CD4-positive, alpha-beta T cell treated with Interleukin-21 for 1 hour (primary cell): ENCODE measurements around the gene CPLANE1.
A peak's percentile ranks its signal among the peaks of the same experiment; 100 is the strongest.
"Not testable (repeated sequence)": the region's sequence is repeated elsewhere in the genome, so short reads cannot be mapped to it uniquely, and the experiment has no call there.

Source experiments
- DNase-seq: peaks from one replicate; pipeline ENCODE4 v3.0.0-alpha.2; 2020

CPLANE1 gene

DNA sequence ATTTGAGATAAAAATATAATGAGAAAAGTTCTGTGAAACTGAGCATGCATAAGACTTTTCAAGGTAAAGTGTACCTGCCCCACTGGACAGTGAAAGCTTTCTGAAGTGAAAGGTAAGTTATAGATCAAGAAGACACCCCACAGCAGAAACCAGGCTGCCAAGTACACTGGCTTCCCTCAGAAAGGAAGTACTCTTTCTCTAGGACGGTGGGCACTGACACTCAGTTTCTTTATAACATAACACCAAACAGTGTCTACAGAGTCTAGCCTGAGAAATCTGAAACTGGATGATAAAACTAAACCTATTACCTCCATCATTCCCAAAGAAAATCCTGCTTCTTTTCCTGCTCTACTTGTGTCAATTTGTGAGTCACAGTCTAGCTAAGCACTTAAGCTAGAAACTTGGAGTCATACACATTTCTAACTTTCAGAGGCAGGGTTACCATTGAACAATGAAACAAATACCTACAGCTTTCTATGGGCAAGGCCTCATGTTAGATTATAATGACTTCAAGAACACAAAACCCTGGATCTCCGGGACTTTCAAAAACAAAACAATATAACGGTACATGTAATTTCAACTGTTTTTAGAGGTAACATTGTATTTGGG lies 136.7 kb downstream of the CPLANE1 start:
- DNase-seq, result no peak

DNA sequence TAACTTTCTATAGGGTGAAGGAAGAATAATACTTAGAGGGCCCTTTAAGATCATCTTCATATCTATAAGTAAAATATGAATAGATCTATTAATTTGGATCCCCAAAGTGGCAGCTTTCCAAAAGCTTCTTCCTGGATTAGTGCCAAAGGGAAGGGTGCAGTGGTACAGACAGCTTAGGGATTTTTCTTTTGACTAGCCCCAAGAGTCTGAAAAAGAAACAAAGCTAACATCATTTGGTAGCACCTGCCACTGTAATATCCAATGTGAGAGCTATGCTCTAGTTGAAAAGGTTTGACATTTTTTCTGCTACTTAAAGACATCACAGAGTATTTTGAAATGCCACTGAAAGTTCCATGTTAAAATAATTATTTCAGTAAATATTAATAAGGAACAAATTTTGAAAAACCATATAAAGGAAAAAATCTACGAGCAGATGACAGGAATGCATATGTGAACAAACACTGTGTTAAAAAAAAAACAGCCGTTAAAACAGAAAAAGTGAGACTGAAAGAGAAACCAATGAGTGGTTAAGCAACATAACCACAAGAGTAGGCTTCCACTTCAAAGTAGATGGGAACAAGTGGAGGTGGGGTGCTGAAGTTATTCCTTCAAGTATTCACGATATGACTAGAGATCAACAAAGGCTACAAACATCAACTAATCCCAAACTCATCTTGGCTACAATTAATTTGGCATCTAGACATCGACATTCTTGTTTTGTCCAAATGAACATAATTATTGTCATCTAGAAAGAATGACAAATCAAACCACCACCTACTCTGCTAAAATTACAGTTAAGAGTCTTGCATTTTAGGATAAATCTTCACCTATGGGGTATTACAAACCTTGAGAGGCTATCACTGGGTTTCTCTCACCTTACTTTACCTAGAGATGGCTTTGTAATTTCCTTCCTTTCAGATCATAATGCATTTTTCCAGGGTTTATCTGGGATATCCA lies 137.5 kb downstream of the CPLANE1 start:
- peak; percentile 47 for DNase-seq

DNA sequence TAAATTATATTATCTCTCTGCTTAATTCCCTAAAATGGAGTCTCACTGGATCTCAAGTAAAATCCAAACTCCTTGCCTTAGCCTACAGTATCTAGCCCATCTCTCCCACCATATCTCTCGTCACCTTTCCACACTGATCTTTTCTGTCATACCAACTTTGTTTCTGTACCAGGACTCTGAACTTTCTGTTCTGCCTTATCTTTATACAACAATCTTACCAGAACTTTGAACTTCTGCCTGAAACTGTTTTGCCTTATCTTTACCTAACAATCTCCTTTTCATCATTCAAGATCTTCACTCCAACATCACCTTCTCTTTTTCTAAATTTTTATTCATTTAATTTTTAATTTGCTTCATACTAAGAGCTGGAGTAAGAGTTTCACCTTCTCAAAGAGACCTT lies 139.0 kb downstream of the CPLANE1 start:
- no peak for DNase-seq

DNA sequence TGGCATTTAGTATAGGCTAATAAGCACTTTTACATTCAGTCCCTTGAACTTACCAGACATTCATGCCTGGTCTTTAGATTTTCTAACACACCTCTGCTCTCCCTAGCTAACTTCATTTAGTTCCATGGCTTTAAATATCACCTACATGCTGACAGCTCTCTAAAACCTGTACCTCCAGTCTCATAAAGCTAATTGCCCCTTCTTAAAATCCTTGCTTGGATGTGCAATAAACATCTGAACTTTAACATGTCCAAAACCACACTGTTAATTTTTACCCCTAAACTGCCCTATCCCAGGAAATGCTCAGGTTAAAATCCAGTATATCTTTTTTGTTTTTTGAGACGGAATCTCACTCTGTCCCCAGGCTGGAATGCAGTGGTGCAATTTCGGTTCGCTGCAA lies 139.8 kb downstream of the CPLANE1 start:
- no peak for DNase-seq

DNA sequence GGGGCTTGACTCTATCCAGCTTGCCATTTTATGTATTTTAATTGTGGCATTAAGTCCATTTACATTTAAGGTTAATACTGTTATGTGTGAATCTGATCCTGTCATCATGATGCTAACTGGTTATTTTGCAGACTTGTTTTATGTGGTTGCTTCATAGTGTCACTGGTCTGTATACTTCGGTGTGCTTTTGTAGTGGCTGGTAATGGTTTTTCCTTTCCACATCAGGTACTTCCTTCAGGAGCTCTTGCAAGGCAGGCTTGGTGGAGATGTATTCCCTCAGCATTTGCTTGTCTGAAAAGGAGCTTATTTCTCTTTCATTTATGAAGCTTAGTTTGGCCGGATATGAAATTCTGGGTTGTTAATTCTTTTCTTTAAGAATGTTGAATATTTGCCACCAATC lies 145.9 kb downstream of the CPLANE1 start:
- DNase-seq, result no peak

DNA sequence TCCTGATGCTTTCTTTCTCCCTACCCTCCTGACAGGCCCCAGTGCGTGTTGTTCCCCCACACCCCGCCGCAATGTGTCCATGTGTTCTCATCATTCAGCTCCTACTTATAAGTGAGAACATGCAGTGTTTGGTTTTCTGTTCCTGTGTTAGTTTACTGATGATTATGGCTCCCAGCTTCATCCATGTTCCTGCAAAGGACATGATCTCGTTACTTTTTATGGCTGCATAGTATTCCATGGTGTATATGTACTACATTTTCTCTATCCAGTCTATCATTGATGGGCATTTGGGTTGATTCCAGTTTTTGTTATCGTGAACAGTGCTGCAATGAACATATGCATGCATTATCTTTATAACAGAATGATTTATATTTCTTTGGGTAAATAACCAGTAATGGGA lies 149.9 kb downstream of the CPLANE1 start:
- DNase-seq, result not testable (repeated sequence)

DNA sequence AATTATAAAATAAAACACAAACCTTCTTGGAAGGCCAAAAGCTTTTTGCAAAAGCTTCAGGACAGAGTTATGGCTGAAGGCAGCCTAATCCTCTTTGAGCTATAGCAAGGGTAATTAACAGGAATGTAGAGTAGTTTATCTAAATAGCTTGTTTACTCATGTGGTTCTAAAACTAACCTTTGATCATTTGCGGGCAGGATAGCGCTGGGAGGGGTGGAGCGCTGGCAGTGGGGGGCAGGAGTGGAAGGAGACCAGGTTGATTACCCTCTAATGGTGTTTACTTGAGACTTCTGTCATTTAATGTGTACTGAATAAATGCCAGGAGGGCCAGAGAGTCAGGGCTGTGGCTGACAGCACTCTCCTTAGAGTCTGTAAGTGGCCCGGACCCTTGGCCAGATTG lies 155.4 kb downstream of the CPLANE1 start:
- not testable (repeated sequence) for DNase-seq

DNA sequence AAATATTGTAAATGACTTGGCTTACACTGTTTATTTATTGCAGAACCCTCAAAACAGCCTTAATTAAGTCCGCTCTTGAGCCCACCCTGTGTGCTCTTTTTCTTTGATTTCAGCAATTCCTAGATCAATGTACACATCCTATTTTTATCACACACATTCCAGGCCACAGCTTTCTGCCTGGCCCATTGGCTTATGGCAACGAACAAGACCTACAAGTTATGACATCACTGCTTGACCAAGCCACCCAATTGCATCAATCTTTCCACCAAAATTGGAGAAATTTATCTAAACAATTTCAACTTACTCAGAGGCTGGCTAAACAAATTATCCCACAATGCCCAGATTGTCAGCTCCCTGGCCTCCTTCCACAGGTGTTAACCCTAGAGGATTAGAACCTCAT lies 158.4 kb downstream of the CPLANE1 start:
- no peak for DNase-seq

DNA sequence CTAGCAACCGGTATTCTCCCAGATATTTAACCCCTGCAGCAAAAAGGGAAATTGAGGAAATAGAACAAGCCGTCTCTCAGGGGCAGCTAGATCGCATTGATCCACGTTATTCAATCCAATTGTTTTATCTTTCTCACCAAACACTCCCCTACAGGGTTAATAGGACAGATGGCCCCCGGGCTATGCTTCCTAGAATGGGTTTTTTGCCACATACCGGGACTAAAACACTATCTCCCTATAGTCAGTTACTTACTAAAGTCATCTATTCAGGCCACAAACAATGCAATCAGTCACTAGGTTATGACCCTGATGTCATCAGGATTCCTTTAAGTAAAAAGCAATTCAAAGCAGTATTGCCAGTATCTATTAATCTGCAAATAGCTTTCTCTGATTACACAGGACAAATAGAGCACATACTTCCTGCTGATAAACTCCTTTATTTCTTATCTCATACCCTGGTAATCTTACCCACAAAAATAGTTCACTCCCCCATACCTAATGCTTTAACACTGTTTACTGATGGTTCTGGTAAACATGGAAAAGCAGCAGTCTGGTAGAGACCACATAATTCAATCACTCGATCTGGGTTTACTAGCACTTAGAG lies 159.0 kb downstream of the CPLANE1 start:
- no peak for DNase-seq

DNA sequence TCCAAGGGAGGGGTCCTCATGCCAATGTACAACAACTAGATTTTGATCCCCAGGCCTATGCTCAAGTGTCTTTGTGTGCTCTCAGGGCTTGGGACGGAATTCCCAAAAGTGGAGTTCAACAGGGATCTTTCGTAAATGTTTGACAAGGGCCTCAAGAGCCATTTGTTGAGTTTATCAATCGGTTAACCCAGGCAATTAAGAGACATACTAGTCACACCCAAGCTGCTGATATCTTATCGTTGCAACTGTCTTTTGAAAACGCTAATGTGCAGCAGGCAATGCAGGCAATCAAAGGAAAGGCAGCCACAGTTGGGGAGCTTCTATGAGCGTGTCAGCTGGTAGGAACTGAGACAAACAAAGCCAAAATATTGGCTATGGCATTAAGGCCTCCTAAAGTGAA lies 161.2 kb downstream of the CPLANE1 start:
- DNase-seq, result no peak

DNA sequence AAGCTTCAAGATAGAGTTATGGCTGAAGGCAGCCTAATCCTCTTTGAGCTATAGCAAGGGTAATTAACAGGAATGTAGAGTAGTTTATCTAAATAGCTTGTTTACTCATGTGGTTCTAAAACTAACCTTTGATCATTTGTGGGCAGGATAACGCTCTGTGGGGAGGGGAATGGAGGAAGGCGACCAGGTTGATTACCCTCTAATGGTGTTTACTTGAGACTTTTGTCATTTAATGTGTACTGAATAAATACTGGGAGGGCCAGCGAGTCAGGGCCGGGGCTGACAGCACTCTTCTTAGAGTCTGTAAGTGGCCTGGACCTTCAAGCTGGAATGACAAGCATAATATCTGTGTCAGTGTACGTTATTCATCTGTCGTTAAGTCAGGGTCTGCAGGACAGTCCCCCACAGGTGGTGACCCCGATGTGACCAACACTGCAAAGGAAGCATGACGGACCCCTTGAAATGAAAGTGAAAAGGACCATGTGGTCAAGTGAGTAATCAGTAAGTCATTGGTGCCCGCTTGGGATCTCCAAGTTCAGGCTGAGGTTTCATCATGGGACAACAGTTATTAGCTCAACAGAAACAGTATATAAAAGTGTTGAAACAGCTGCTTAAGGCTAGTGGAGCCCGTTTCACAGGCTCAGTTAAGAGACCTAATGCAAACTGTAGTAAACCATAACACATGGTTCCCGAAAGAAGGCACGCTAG lies 162.6 kb downstream of the CPLANE1 start:
- no peak for DNase-seq

DNA sequence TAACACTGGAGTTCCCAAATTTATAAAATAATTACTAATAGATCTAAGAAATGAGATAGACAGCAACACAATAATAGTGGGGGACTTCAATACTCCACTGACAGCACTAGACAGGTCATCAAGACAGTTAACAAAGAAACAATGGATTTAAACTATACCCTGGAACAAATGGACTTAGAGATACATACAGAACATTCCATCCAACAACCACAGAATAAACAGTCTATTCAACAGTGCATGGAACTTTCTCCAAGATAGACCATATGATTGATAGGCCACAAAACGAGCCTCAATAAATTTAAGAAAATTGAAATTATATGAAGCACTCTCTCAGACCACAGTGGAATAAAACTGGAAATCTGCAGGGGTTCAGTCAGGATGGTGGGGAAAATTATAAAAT lies 163.2 kb downstream of the CPLANE1 start:
- not testable (repeated sequence) for DNase-seq

DNA sequence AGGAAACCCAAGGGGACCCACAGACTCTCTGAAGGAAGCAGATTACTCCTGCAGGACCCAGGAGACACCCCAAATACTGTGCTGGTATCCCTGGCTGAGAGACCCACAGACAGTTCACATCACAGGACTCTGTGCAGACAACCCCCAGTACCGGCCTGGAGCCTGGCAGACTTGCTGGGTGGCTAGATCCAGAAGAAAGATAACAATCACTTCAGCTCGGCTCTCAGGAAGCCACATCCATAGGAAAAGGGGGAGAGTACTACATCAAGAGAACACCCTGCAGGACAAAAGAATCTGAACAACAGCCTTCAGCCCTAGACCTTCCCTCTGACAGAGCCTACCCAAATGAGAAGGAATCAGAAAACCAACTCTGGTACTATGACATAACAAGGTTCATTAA lies 166.2 kb downstream of the CPLANE1 start:
- not testable (repeated sequence) for DNase-seq

DNA sequence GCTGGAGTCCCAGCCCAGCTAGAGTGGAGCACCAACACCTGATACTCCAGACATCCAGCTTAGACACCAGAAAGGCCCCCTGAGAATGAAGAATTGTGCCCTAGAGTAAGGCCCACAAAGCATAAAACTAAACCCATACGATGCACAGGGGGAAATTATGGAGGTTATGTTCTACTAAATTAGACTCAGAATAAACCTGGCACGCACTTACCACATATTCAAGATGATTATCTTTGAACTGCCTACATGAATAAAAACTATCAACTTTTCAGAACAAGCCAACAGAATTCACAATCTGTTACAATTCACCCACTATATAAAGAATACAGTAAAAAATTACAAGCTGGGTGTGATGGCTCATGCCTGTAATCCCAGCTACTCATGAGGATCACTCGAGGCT lies 168.5 kb downstream of the CPLANE1 start:
- no peak for DNase-seq

DNA sequence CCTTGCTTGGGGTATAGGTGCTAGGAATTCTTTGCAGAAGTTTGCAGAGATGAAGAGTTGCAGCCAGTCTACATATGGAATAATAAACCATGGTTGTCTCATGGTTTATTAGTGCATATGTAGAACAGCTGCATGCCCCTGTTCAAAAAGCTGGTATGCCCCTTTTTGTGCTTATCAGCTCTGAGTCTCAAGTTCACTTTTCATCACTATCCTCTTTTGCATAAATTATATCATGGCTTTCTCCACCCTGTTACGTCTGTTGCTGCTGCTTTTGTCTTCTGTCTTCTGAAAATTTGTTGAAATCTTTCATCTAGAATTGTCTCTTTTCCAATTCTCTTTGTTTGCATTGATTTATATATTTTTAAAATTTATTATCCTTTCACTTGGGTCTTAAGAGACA lies 172.0 kb downstream of the CPLANE1 start:
- no peak for DNase-seq

DNA sequence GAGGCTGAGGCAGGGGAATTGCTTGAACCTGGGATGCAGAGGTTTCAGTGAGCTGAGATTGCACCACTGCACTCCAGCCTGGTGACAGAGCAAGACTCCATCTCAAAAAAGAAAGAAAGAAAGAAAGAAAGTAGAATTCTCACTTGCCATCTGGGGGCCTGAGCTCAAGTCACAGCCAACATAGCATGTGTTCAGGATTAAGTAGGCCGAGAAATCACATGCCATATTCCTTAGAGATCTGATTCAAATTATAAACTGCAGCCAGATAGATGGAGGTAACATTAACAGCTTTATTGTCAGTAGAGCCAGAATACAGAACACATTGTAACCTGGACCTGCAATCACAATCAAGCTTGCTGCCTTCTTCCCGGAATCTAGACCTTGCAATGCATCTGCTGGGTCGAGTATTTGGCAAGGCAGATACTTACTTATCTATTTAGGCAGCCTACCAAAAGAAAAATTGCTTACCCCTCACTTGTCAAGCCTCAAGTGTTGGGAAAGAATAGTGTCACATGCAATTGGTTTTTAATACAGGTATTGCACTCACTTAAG lies 173.7 kb downstream of the CPLANE1 start:
- no peak for DNase-seq

DNA sequence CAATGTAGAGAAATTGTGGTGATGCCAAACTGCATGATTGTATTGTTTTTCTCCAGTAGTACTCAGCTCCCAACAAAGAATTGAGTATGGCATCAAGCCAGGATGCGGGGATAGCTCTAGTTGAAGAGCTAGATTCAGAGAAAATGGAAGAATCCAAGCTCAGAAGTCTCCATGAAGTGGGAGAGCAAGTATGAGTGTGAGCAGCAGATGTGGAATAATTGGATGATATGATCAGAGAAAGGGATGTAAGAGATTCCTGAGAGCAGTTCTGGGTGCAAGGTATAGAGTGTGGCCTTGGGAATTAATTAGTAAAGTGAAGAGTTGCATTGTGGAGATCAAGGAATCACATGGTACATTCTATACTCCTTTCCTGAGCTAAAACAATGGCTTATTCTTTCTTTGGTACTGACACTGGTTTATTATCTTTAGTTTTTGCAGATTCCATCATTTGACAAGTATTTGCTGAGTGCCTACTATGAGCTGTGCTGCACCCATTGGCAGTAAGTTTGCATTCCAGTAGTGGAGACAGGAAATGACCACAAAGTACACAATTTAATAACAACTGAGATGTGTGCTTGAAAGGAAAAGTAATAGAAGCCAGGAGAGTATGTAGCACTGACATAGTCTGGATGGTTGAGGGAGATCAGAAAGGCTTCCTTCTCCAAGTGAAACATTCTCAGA lies 177.1 kb downstream of the CPLANE1 start:
- no peak for DNase-seq

DNA sequence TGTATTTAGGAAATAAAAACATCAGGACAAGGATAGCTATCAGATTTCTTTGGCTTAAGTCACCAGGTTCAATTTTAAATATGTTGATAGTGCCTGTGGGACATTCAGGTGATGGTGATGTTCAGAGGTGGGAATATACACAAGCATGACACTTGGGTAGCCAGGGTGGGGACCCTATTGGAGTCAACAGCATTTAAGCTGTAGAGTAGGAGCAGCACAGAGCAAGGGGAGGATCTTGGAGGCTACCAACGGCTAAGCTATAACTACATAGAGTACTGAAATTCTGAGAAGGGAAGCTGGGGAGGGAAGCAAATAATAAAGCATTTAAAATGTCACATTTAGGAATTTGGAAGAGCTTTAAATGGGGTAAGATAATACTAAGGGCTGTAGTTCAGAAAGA lies 177.7 kb downstream of the CPLANE1 start:
- DNase-seq, result no peak

DNA sequence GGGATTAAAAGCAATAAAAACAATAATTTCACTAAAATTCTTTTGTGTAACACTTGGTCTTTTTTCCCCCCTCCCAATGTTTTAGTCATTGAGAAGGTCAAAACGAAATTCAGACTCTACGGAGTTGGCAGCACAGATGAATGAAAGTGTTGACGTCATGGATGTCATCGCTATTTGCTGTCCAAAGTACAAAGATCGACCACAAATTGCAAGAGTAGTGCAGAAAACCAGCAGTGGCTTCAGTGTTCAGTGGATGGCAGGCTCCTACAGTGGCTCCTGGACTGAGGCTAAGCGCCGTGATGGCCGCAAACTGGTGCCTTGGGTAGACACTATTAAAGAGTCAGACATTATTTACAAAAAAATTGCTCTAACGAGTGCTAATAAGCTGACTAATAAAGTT lies 184.7 kb downstream of the CPLANE1 start:
- no peak for DNase-seq

DNA sequence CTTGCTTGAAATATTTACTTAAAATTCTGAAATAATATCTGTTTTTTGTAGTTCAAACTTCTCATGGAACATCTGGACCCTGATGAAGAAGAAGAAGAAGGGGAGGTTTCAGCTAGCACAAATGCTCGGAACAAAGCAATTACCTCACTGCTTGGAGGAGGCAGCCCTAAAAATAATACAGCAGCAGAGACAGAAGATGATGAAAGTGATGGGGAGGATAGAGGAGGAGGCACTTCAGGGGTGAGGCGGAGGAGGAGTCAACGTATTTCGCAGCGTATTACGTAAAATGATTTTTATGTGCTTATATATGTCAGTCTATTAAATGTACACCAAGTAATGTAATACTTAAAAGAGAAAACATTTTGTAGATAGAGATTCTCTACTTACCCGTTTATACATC lies 185.4 kb downstream of the CPLANE1 start:
- no peak for DNase-seq

DNA sequence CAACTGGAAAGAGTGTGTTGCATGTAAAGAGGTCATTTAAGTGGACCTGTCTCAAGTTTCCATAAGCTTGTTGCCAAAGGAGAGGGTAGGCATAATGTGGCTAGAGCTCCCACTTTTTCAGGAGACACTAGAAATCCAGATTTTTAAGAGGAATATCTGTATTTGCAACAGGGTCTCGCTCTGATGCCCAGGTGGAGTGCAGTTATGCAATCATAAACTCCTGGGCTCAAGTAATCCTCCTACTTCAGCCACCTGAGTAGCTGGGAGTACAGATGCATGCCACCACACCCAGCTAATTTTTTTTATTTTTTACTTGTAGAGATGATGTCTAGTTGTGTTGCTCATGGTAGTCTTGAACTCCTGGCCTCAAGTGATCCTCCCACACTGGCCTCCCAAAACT lies 189.1 kb downstream of the CPLANE1 start:
- DNase-seq, result no peak

DNA sequence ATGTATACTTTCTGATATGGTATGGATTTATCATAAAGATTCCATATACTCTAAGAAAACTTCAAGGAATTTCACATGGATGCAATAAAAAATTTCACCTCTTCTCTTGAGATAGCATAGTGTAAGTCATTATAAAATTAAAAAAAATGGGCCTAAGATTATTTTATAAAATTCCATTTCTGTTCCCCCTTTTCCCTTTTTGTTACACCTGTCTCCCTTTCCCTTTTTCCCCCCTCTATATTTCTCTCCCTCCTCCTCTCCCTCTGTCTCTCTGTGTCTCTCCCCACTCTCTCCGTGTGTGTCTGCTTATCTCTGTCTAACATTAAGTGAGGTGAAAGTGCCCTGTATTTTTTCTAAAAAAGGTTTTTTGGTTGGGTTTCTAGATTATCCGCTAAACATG lies 192.4 kb downstream of the CPLANE1 start:
- DNase-seq, result no peak
